HUES6 (cell line): ENCODE results near the gene CXCL13.
"Not testable (repeated sequence)": the region's sequence is repeated elsewhere in the genome, so short reads cannot be mapped to it uniquely, and the experiment has no call there.

Source experiments
- H3K27ac ChIP-seq: 2 replicates; pipeline ENCODE4 v1.7.0; 2013; ENCODE audit warnings: low read depth, mild to moderate bottlenecking, low read length, inconsistent platforms
- H3K27me3 ChIP-seq: 2 replicates; pipeline ENCODE4 v1.6.1; 2013; ENCODE audit warnings: low read length; ENCODE audit not compliant: control insufficient read depth, insufficient read depth
- H3K36me3 ChIP-seq: 2 replicates; pipeline ENCODE4 v1.6.1; 2013; ENCODE audit warnings: low read length; ENCODE audit not compliant: control insufficient read depth, insufficient read depth
- H3K4me1 ChIP-seq: 2 replicates; pipeline ENCODE4 v1.6.1; 2013; ENCODE audit warnings: low read length; ENCODE audit not compliant: control insufficient read depth, insufficient read depth
- H3K4me3 ChIP-seq: 2 replicates; pipeline ENCODE4 v1.5.1; 2013; ENCODE audit warnings: low read depth, low read length
- H3K9ac ChIP-seq: one replicate; pipeline ENCODE4 v1.6.1; 2013; ENCODE audit warnings: mild to moderate bottlenecking, low read length
- H3K9me3 ChIP-seq: 2 replicates; pipeline ENCODE4 v1.6.1; 2013; ENCODE audit warnings: low read depth, low read length; ENCODE audit not compliant: control insufficient read depth, insufficient read depth

CXCL13 gene

GRCh38 chr4:77634132-77634785, 28.6 kb downstream of the CXCL13 start:
- Histone ChIP-seq H3K4me3 (no peak overlapping the region), H3K4me1 (no peaks in the 10 kb centered on the region), H3K9me3 (peaks cover 11% of the 10 kb centered on the region), H3K9ac (no peak overlapping the region), H3K27ac (no peak overlapping the region), H3K27me3 (no peaks in the 10 kb centered on the region), H3K36me3 (no peaks in the 10 kb centered on the region)

- Histone ChIP-seq H3K36me3 (no peaks in the 10 kb centered on the region), H3K27me3 (no peaks in the 10 kb centered on the region), H3K9ac (no peak overlapping the region), H3K27ac (no peak overlapping the region), H3K4me3 (no peak overlapping the region), H3K4me1 (no peaks in the 10 kb centered on the region), H3K9me3 (peaks cover 11% of the 10 kb centered on the region)
These were observed 29.6 kb downstream of the CXCL13 start for GRCh38 chr4:77635246-77635645.

GRCh38 chr4:77635876-77636275, 30.3 kb downstream of the CXCL13 start:
- no peak overlapping the region for H3K9ac ChIP-seq
- no peak overlapping the region for H3K4me3 ChIP-seq
- no peaks in the 10 kb centered on the region for H3K36me3 ChIP-seq

GRCh38 chr4:77636902-77637301, 31.3 kb downstream of the CXCL13 start:
- no peaks in the 10 kb centered on the region for H3K36me3 ChIP-seq
- no peak overlapping the region for H3K27ac ChIP-seq
- no peaks in the 10 kb centered on the region for H3K27me3 ChIP-seq
- no peak overlapping the region for H3K4me3 ChIP-seq
- H3K4me1 ChIP-seq = no peaks in the 10 kb centered on the region
- H3K9ac ChIP-seq = no peak overlapping the region
- H3K9me3 ChIP-seq = peaks cover 11% of the 10 kb centered on the region

More at GRCh38 chr4:77635876-77636275, 30.3 kb downstream of the CXCL13 start:
- peaks cover 11% of the 10 kb centered on the region for H3K9me3 ChIP-seq
- H3K27ac ChIP-seq = no peak overlapping the region
- H3K27me3 ChIP-seq = no peaks in the 10 kb centered on the region
- no peaks in the 10 kb centered on the region for H3K4me1 ChIP-seq

GRCh38 chr4:77644069-77644468, 38.4 kb downstream of the CXCL13 start:
- peaks cover 11% of the 10 kb centered on the region for H3K9me3 ChIP-seq
- H3K27me3 ChIP-seq, H3K36me3 ChIP-seq, H3K4me1 ChIP-seq, H3K4me3 ChIP-seq, H3K9ac ChIP-seq, H3K27ac ChIP-seq: not testable (repeated sequence)

- H3K4me3 ChIP-seq = no peak overlapping the region
- peaks cover 8% of the 10 kb centered on the region; the same call in 1 of the 2 replicates for H3K4me1 ChIP-seq
- no peaks in the 10 kb centered on the region for H3K27me3 ChIP-seq
- peaks cover 13% of the 10 kb centered on the region for H3K9me3 ChIP-seq
- H3K27ac ChIP-seq = no peak overlapping the region
- H3K9ac ChIP-seq = no peak overlapping the region
- H3K36me3 ChIP-seq = no peaks in the 10 kb centered on the region
These were observed 45.2 kb downstream of the CXCL13 start for GRCh38 chr4:77650787-77651186.

GRCh38 chr4:77651820-77652219, 46.2 kb downstream of the CXCL13 start:
- Histone ChIP-seq H3K36me3 (no peaks in the 10 kb centered on the region), H3K9me3 (peaks cover 6% of the 10 kb centered on the region; the same call in 1 of the 2 replicates), H3K27ac (no peak overlapping the region), H3K27me3 (no peaks in the 10 kb centered on the region), H3K4me1 (peaks cover 8% of the 10 kb centered on the region; the same call in 1 of the 2 replicates), H3K4me3 (no peak overlapping the region), H3K9ac (no peak overlapping the region)

- Histone ChIP-seq H3K4me3 (no peak overlapping the region), H3K9ac (no peak overlapping the region), H3K9me3 (peaks cover 3% of the 10 kb centered on the region; the same call in 1 of the 2 replicates), H3K27ac (no peak overlapping the region), H3K4me1 (peaks cover 8% of the 10 kb centered on the region; the same call in 1 of the 2 replicates), H3K27me3 (no peaks in the 10 kb centered on the region), H3K36me3 (no peaks in the 10 kb centered on the region)
These were observed 46.7 kb downstream of the CXCL13 start for GRCh38 chr4:77652237-77652897.

- Histone ChIP-seq H3K4me3 (no peak overlapping the region), H3K4me1 (peaks cover 8% of the 10 kb centered on the region; the same call in 1 of the 2 replicates), H3K27me3 (no peaks in the 10 kb centered on the region), H3K36me3 (no peaks in the 10 kb centered on the region), H3K9ac (no peak overlapping the region), H3K9me3 (peaks cover 2% of the 10 kb centered on the region; the same call in 1 of the 2 replicates), H3K27ac (no peak overlapping the region)
These were observed 47.6 kb downstream of the CXCL13 start for GRCh38 chr4:77653162-77653758.

- not testable (repeated sequence) for H3K27ac ChIP-seq
These were observed 54.7 kb downstream of the CXCL13 start for GRCh38 chr4:77660318-77660717.

More at GRCh38 chr4:77660318-77660717, 54.7 kb downstream of the CXCL13 start:
- not testable (repeated sequence) for H3K36me3 ChIP-seq, H3K4me1 ChIP-seq, H3K9me3 ChIP-seq, H3K9ac ChIP-seq, H3K27me3 ChIP-seq, H3K4me3 ChIP-seq
